Stimulated activated naive CD8-positive, alpha-beta T cell treated with anti-CD3 and anti-CD28 coated beads, Interleukin-15, amount 100 ng/mL, for 72 hours (primary cell): Measurements from ENCODE around the gene CCND2.

Experiments used
- ATAC-seq: fragments of 150-1000 bp; cut with Tn5 transposase; 2 replicates; pipeline ENCODE4 v1.10.0; 2021; ENCODE audit warnings: mild to moderate bottlenecking, moderate library complexity
- DNase-seq, 2 donors: peaks; one replicate each; pipeline ENCODE4 v3.0.0; 2021 to 2022
- H3K27ac Mint-ChIP-seq, 2 donors: one replicate each; pipeline ENCODE4 v1.8.0; 2022; ENCODE audit warnings: mild to moderate bottlenecking in 2 of 2, mixed read lengths in 2 of 2, moderate library complexity in 2 of 2
- H3K27me3 Mint-ChIP-seq: one replicate; pipeline ENCODE4 v1.8.0; 2022; ENCODE audit warnings: mixed read lengths
- H3K4me1 Mint-ChIP-seq: one replicate; pipeline ENCODE4 v1.8.0; 2022; ENCODE audit warnings: mild to moderate bottlenecking, mixed read lengths
- H3K4me3 Mint-ChIP-seq, 2 donors: one replicate each; pipeline ENCODE4 v1.8.0; 2022; ENCODE audit warnings: mild to moderate bottlenecking in 2 of 2, mixed read lengths in 2 of 2, moderate library complexity in 1 of 2
- H3K9me3 Mint-ChIP-seq, 2 donors: one replicate each; pipeline ENCODE4 v1.8.0; 2022; ENCODE audit warnings: mixed read lengths in 2 of 2

Gene CCND2

DNA sequence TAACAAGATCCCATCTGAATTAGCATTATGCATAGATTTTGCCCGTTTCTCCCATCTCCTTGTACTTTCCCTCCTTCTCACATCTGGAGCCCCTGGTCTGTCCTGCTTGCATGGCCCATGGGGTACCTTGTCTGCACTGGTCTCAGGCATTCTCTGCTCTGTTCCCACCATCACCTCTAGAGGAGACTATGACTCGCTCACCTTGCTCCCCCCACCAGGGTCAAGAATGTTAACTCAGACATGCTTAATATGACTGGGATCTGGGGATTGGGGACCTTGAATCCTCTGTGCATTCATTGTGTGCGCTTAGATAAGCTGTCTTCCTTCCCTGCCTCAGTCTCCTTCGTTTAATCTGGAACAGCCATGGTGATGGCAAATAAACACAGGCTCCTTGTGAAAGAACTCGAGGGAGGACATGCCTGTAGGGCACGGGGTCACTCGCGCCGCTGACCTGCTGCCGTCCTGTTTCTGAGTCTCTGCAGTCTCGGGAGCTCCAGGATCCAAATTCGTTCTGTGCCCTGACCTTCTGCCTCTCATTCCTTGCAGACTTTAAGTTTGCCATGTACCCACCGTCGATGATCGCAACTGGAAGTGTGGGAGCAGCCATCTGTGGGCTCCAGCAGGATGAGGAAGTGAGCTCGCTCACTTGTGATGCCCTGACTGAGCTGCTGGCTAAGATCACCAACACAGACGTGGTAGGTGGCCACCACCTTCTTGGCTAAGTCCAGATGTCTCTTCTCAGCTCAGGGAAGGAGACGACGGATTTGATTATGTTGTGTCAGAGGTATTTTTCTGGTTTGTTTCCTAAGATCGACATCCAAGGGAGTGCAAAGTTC lies 15.0 kb downstream of the CCND2 start:
- Mint-ChIP-seq H3K4me1 (peaks cover 100% of the 10 kb centered on the region), H3K4me3 (peak overlapping the region; percentile 3 to 38), H3K9me3 (no peaks in the 10 kb centered on the region), H3K27ac (peak overlapping the region; percentile 28 to 86), H3K27me3 (no peaks in the 10 kb centered on the region)
- DNase-seq: peak in 1 of 2 donors; percentile 6
- ATAC-seq: peak; percentile 44

GRCh38 chr12:4289231-4289878 lies 15.8 kb downstream of the CCND2 start:
- DNase-seq (peak in 1 of 2 donors; percentile 7), ATAC-seq (no peak)
- peaks cover 100% of the 10 kb centered on the region for H3K4me1 Mint-ChIP-seq
- peak overlapping the region; percentile 17 to 25 for H3K4me3 Mint-ChIP-seq
- no peaks in the 10 kb centered on the region for H3K9me3 Mint-ChIP-seq
- H3K27me3 Mint-ChIP-seq: no peaks in the 10 kb centered on the region
- H3K27ac Mint-ChIP-seq: peak overlapping the region in 1 of 2 donors; percentile 45

DNA sequence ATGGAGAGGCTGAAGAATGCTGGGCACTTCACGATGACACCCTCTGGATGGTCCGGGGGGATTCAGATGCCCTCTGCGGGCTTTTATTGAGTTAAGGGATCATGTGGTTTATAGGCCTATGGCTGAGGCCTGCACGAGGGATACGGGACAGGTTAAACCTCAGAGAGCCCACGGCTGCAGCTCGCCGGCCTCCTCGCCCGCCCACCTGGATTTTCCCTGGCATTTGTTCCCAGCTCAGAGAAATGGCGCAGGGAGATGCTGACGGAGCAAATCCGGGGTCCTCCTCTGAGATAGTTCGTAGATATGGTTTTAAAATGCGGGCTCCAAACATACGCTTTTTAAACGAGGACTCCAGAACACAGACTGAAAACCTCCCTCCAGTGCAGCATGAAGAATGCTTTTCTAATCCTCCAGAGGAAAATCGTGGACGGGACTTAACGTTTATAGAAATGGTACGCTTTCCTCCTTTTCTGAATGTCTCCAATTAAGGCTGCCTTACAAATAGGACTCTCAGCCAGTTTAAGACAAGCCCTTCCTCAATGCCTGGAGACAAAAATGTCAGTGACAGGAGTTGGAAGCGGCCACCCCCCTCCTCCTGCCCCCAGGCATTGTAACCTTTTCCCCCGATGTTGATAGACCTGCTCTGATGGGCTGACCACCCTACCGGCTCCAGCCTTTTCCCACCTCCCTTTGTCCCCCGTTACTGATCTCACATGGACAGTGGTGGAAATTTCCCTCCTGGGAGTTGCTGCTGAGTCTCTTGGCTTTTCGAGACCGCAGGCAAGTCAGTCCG lies 16.6 kb downstream of the CCND2 start:
- Mint-ChIP-seq H3K9me3 (no peaks in the 10 kb centered on the region), H3K4me3 (peak overlapping the region; percentile 25 to 49), H3K4me1 (peaks cover 100% of the 10 kb centered on the region), H3K27me3 (no peaks in the 10 kb centered on the region), H3K27ac (peak overlapping the region; percentile 34 to 75)
- ATAC-seq: no peak
- no peak for DNase-seq

DNA sequence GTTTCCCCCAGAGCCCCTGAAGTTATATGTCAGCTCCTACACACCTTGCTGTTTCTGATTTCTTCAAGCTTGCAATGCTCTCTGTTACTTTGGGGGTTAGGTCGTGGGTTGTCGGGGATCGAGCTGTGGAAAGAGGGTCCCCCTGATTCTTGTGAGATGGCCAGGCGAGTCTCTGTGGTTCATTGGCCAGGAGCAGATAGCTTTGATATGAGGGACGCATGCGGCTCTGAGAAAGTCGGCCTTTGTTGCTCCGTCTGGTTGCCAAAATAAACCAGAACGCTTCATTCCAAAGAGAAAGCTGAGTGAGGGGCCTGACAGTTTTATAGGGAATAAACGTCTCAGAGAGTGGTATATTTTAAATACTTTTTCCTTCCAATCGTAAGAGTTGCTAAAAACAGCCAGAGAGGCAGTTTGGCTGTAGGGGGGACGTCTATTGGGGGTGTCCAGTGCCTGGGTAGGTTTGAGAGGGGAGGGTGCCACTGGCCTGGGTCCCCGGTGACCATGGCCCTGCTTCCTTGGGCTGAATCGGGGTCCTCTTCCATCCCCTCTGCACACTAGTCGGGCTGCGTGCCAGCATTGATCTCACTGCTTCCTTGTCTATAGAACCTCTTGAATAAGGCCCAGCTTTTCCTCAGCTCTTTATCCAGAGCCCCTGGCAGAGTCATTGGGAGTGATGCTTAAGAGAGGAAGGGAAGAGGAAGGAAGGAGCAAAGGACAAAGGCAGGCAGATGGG lies 18.9 kb downstream of the CCND2 start:
- no peak for ATAC-seq
- Mint-ChIP-seq H3K27ac (peak overlapping the region; percentile 49 to 84), H3K27me3 (no peaks in the 10 kb centered on the region), H3K4me1 (peaks cover 92% of the 10 kb centered on the region), H3K4me3 (peak overlapping the region; percentile 63 to 80), H3K9me3 (no peaks in the 10 kb centered on the region)
- DNase-seq: no peak

DNA sequence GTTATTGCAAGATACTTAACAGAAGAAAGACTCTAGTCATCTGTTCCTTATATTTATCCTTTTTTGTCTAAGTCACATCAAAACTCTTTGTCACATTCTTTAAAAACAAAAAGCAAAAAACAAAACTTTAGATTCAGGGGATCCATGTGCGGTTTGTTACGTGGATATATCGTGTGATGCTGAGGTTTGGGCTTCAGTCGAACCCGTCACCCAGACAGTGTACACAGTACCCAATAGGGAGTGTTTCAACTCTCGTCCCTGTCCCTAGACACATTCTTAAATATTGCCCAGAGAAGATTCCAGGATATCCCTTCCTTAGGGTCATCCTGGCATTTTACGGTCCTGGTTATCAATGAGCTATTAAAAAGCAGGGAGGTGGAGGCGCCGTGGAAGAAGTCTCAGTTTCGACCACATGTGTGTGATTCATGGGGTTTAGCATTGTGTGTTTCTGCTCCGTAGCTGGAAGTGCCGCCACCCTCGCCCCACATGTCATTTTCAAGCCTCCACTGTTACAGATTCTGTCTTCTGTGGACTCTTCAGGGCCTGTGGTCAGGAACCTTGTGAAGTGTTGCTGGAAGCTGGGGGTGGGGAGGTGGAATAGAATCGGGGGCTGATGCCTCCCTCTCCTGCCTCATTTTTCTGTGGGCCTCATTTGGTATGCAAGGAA lies 19.9 kb downstream of the CCND2 start:
- H3K4me3 Mint-ChIP-seq: peak overlapping the region; percentile 80 to 83
- DNase-seq (peak; percentile 41 to 60), ATAC-seq (peak; percentile 88)
- peak overlapping the region; percentile 98 to 99 for H3K27ac Mint-ChIP-seq
- H3K27me3 Mint-ChIP-seq: no peaks in the 10 kb centered on the region
- no peaks in the 10 kb centered on the region for H3K9me3 Mint-ChIP-seq
- H3K4me1 Mint-ChIP-seq: peaks cover 83% of the 10 kb centered on the region

DNA sequence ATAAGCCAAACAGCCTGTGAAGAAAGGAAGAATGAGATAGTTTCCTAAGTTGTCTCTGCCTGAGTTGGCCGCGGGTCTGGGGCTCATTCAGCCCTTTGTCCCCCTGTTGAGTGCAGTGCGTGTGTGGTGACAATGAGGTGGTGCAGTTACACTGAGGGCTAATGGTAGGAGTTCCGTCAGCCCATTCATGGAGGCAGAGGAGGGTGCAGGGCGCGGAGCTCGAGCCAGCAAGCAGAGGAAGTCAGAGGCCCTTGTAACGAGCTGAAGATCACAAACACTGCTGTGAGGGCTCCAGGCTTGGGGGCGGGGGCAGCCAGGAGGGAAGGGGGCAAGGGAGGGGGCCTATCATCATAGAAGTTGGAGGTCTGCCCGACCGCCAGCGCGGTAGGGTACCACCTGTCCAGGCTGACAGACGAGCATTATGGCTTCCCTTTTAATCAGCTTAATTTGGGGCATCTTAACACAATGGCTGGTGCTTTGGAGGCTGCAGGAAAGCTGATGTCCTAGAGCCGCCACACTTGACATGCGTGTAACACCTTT lies 20.5 kb downstream of the CCND2 start:
- Mint-ChIP-seq H3K9me3 (no peaks in the 10 kb centered on the region), H3K27ac (peak overlapping the region; percentile 98 to 99), H3K4me3 (peak overlapping the region; percentile 80 to 83), H3K27me3 (no peaks in the 10 kb centered on the region), H3K4me1 (peaks cover 77% of the 10 kb centered on the region)
- DNase-seq (no peak), ATAC-seq (peak; percentile 45)

DNA sequence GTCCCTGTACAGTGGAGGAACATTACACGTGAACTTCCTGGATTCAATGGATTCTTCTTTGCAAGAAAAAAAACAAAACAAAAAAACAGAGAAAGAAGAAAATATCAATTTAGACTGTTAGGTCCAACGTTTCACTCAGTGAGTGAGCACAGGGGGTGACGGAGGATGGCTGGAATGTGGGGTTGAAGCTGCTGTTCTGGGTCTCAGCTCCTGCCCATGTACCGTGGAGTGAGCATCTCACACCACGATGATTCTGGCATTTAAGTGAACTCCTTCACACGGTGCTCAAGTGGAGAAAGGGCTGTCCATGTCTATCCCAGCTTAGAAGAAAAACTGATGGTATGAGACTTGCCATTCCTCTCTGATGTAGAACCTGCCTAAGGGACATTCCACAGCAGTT lies 23.2 kb downstream of the CCND2 start:
- H3K27me3 Mint-ChIP-seq: no peaks in the 10 kb centered on the region
- no peak for ATAC-seq
- DNase-seq: no peak
- no peak overlapping the region for H3K4me3 Mint-ChIP-seq
- no peaks in the 10 kb centered on the region for H3K9me3 Mint-ChIP-seq
- no peak overlapping the region for H3K27ac Mint-ChIP-seq
- peaks cover 64% of the 10 kb centered on the region for H3K4me1 Mint-ChIP-seq

GRCh38 chr12:4297617-4298016 lies 24.1 kb downstream of the CCND2 start:
- peaks cover 60% of the 10 kb centered on the region for H3K4me1 Mint-ChIP-seq
- ATAC-seq (no peak), DNase-seq (no peak)
- no peak overlapping the region for H3K4me3 Mint-ChIP-seq
- no peaks in the 10 kb centered on the region for H3K9me3 Mint-ChIP-seq
- peak overlapping the region in 1 of 2 donors; percentile 71 for H3K27ac Mint-ChIP-seq
- no peaks in the 10 kb centered on the region for H3K27me3 Mint-ChIP-seq

DNA sequence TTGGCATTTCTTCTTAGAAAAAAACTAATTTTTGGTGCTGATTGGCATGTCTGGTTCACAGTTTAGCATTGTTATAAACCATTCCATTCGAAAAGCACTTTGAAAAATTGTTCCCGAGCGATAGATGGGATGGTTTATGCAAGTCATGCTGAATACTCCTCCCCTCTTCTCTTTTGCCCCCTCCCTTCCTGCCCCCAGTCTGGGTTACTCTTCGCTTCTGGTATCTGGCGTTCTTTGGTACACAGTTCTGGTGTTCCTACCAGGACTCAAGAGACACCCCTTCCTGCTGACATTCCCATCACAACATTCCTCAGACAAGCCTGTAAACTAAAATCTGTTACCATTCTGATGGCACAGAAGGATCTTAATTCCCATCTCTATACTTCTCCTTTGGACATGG lies 27.3 kb downstream of the CCND2 start:
- Mint-ChIP-seq H3K4me1 (peaks cover 47% of the 10 kb centered on the region), H3K27ac (peak overlapping the region in 1 of 2 donors; percentile 65), H3K27me3 (no peaks in the 10 kb centered on the region), H3K9me3 (no peaks in the 10 kb centered on the region), H3K4me3 (no peak overlapping the region)
- DNase-seq (no peak), ATAC-seq (no peak)

- no peak for ATAC-seq
- Mint-ChIP-seq H3K4me3 (no peak overlapping the region), H3K9me3 (no peaks in the 10 kb centered on the region), H3K27me3 (no peaks in the 10 kb centered on the region), H3K4me1 (peaks cover 39% of the 10 kb centered on the region), H3K27ac (peak overlapping the region in 1 of 2 donors; percentile 90)
- DNase-seq: no peak
Measured at GRCh38 chr12:4301932-4302501, 28.5 kb downstream of the CCND2 start.

DNA sequence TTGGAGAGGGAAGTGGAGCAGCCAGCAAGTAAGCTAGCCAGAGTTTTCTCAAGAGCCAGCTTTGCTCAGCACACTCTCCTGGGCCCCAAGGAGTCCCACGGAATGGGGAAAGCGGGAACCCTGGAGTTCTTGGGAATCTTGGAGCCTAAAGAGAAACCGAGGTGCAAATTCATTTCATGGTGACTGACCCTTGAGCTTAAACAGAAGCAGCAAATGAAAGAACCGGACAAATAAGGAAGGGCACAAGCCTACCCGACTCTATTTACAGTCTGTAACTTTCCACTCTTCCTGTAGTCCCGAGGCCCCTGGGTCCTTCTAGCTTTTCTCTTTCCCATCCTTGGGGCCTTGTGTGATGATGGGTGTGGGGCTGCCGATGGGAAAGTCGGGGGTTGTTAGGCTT lies 29.3 kb downstream of the CCND2 start:
- Mint-ChIP-seq H3K4me3 (no peak overlapping the region), H3K27ac (peak overlapping the region in 1 of 2 donors; percentile 72), H3K4me1 (peaks cover 41% of the 10 kb centered on the region), H3K9me3 (no peaks in the 10 kb centered on the region), H3K27me3 (no peaks in the 10 kb centered on the region)
- ATAC-seq (no peak), DNase-seq (no peak)

GRCh38 chr12:4303750-4304149 lies 30.2 kb downstream of the CCND2 start:
- Mint-ChIP-seq H3K27ac (peak overlapping the region in 1 of 2 donors; percentile 95), H3K9me3 (no peaks in the 10 kb centered on the region), H3K4me3 (no peak overlapping the region), H3K27me3 (no peaks in the 10 kb centered on the region), H3K4me1 (peaks cover 49% of the 10 kb centered on the region)
- DNase-seq (no peak), ATAC-seq (no peak)

DNA sequence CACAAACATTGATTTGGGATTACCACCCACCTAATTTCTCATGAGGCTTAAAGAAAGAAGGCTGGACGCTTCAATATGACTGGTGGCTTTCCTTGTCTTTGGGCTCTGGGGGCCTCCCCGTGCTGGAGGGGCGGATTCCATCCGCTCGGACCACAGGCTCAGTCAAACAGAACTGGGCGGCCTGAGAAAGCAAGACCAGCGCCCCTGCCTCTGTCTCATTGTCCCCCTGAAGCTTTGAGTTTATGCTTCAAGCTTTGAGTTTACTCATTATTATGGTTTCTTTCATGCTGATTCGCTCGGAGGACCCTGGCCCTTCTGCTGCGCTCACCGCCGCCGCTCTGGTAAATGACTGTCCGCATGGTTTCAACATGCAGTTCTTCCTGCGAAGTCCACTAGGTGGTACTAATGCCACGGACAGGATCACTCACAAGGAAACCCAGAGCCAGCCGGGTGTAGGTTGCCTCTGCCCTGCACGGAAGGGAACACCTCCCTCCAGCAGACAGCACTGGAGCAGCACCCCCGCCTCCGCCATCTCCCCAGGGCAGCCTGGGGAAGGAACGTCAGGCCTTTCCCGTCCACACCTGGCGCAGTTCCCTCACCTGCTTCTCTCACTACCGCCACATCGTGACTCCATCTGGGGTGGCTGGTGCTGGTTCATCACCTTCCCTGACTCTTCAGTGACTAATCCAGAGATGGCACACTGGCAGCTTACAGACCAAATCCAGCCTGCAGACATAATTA lies 34.2 kb downstream of the CCND2 start:
- H3K4me3 Mint-ChIP-seq: no peak overlapping the region

More for the DNA sequence above, 34.2 kb downstream of the CCND2 start:
- Mint-ChIP-seq H3K27me3 (no peaks in the 10 kb centered on the region), H3K4me1 (peaks cover 36% of the 10 kb centered on the region), H3K27ac (peak overlapping the region in 1 of 2 donors; percentile 61), H3K9me3 (no peaks in the 10 kb centered on the region)
- ATAC-seq (peak; percentile 62), DNase-seq (no peak)
